Measurements from ENCODE around the gene TSR3.
A peak's percentile ranks its signal among the peaks of the same experiment; 100 is the strongest.

DNA sequence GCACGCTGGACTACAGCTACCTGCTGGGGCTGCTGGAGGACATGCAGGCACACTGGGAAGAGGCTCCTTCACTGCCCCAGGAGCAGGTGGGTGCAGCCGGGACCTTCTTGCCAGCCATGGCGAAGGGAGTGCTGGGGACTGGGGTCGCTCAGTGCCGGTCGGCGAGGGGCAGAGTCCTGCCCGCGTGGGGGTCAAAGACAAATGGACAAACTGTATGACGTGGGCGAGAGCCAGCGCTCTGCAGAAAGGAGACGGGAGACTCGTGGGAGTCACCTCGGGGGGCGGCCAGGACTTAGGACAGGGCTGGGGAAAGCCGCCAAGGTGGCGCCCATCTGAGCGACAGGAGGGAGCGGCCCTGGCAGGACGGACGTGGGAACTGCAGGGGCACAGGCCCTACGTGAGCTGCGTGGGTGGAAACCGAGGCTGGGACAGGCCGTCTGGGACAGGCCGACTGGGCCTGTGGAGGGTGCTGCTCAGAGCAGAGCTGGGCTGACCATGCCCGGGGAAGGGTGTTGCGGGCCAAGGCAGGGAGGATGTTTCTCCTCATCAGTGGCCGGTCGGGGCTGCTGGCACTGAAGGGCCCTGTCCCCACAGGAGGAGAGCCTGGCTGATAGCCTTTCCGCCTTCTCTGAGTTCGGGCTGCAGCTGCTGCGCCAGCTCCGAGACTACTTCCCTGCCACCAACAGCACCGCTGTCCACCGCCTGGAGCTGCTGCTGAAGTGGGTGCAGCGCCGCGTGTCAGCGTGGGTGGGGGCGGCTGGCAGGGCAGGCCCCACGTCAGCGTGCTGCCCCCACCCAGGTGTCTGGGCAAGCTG lies 8.0 kb downstream of the TSR3 start:
- TF ChIP-seq CEBPB (IDR thresholded peaks at IDR 0.05) (no peak), TCF12 (IDR thresholded peaks at IDR 0.05; ENCODE audit: low read depth) (no peak), TAF1 (IDR thresholded peaks at IDR 0.05; ENCODE audit: low read depth) (no peak), RAD21 (IDR thresholded peaks at IDR 0.05; ENCODE audit: low read depth) (no peak), YY1 (IDR thresholded peaks at IDR 0.05; ENCODE audit: low read depth) (no peak; the same call in 1 of the 2 replicates), EP300 (IDR thresholded peaks at IDR 0.05; ENCODE audit: borderline replicate concordance) (no peak), FOXM1 (IDR thresholded peaks at IDR 0.05; ENCODE audit: borderline replicate concordance, low read depth) (no peak), CREB1 (IDR thresholded peaks at IDR 0.05; ENCODE audit: low read depth) (no peak), EGR1 (IDR thresholded peaks at IDR 0.05) (peak; percentile 80), NFIC (IDR thresholded peaks at IDR 0.05) (no peak)
- TF ChIP-seq, protein P1, sequence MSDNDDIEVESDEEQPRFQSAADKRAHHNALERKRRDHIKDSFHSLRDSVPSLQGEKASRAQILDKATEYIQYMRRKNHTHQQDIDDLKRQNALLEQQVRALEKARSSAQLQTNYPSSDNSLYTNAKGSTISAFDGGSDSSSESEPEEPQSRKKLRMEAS (IDR thresholded peaks at IDR 0.05) = no peak; the same call in 1 of the 2 replicates
- TF ChIP-seq, protein P2, sequence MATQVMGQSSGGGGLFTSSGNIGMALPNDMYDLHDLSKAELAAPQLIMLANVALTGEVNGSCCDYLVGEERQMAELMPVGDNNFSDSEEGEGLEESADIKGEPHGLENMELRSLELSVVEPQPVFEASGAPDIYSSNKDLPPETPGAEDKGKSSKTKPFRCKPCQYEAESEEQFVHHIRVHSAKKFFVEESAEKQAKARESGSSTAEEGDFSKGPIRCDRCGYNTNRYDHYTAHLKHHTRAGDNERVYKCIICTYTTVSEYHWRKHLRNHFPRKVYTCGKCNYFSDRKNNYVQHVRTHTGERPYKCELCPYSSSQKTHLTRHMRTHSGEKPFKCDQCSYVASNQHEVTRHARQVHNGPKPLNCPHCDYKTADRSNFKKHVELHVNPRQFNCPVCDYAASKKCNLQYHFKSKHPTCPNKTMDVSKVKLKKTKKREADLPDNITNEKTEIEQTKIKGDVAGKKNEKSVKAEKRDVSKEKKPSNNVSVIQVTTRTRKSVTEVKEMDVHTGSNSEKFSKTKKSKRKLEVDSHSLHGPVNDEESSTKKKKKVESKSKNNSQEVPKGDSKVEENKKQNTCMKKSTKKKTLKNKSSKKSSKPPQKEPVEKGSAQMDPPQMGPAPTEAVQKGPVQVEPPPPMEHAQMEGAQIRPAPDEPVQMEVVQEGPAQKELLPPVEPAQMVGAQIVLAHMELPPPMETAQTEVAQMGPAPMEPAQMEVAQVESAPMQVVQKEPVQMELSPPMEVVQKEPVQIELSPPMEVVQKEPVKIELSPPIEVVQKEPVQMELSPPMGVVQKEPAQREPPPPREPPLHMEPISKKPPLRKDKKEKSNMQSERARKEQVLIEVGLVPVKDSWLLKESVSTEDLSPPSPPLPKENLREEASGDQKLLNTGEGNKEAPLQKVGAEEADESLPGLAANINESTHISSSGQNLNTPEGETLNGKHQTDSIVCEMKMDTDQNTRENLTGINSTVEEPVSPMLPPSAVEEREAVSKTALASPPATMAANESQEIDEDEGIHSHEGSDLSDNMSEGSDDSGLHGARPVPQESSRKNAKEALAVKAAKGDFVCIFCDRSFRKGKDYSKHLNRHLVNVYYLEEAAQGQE (IDR thresholded peaks at IDR 0.05; ENCODE audit: low read depth) = no peak

All from Ishikawa (cell line).